GM12878 (cell line): Measurements from ENCODE around the gene MEIS1.

Experiments
- CHD4 ChIP-seq: fragments of 200-600 bp; sonication (generic); IDR thresholded peaks from 2 replicates; pipeline ENCODE4 v1.6.1; 2016; ENCODE audit warnings: mild to moderate bottlenecking
- CUX1 ChIP-seq: IDR thresholded peaks from 2 replicates; pipeline ENCODE4 v1.6.1; 2012; ENCODE audit warnings: improper control_type of control experiment, low read depth, low read length; ENCODE audit not compliant: insufficient replicate concordance
- EP300 ChIP-seq, 2 experiments: fragments of 150-350 bp in 1 of 2; IDR thresholded peaks; 2 replicates each; pipeline ENCODE4 v1.6.1; 2011 to 2012; ENCODE audit warnings: low read depth in 2 of 2, low read length in 2 of 2, borderline replicate concordance in 1 of 2, improper control_type of control experiment in 1 of 2, inconsistent platforms in 1 of 2; ENCODE audit not compliant: control insufficient read depth in 1 of 2

DNA sequence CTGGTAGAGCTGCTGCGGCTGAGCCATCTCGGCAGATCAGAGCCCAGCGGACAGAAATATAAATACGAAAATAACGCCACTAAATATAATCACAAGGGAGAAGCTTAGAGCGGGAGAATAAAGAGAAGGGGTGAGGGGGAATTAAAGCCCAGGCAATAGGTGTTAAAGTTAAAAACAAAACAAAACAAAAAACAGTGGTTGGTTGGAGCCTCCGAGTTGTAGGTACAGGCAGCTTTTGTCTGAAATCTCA, 1.3 kb upstream of the MEIS1 start:
- TF ChIP-seq CHD4 (no peak), CUX1 (no peak), EP300 (IDR thresholded peaks at IDR 0.05; ENCODE audit: borderline replicate concordance in 1 of 2, control insufficient read depth in 1 of 2, low read depth in 2 of 2, low read length in 2 of 2) (no peak)
